ENCODE measurements around the gene OLFML2A.
A peak's percentile ranks its signal among the peaks of the same experiment; 100 is the strongest.
"Not testable (repeated sequence)": the region's sequence is repeated elsewhere in the genome, so short reads cannot be mapped to it uniquely, and the experiment has no call there.

Gene OLFML2A

GRCh38 chr9:124776954-124777648 lies at the start of gene OLFML2A:
Gene OLFML2A (plus strand): TSS chr9:124777133. CDS start chr9:124777271, 138 bp downstream.
- H3K4me1 ChIP-seq (ENCODE audit: control insufficient read depth, insufficient read depth, low read length) = peaks cover 4% of the 10 kb centered on the region
- peaks cover 34% of the 10 kb centered on the region for H3K27me3 ChIP-seq (ENCODE audit: control insufficient read depth, insufficient read depth, low read length)
- no peaks in the 10 kb centered on the region for H3K36me3 ChIP-seq (ENCODE audit: control insufficient read depth, insufficient read depth, low read length)
- no peaks in the 10 kb centered on the region for H3K9me3 ChIP-seq (ENCODE audit: control insufficient read depth, low read length)
- H3K4me3 ChIP-seq (ENCODE audit: low read length) = no peak within 1 kb of the TSS
- peak within 1 kb of the TSS; percentile 18 for H3K9ac ChIP-seq (ENCODE audit: low read length)

GRCh38 chr9:124730772-124731171 lies 46.2 kb upstream of the OLFML2A start:
- Histone ChIP-seq H3K36me3 (ENCODE audit: control insufficient read depth, insufficient read depth, low read length) (no peaks in the 10 kb centered on the region), H3K9me3 (ENCODE audit: control insufficient read depth, low read length) (no peaks in the 10 kb centered on the region), H3K27me3 (ENCODE audit: control insufficient read depth, insufficient read depth, low read length) (no peaks in the 10 kb centered on the region), H3K4me1 (ENCODE audit: control insufficient read depth, insufficient read depth, low read length) (no peaks in the 10 kb centered on the region), H3K4me3 (ENCODE audit: low read length) (no peak overlapping the region), H3K9ac (ENCODE audit: low read length) (no peak overlapping the region)

GRCh38 chr9:124733964-124734740 lies 42.8 kb upstream of the OLFML2A start:
- Histone ChIP-seq H3K4me1 (ENCODE audit: control insufficient read depth, insufficient read depth, low read length) (no peaks in the 10 kb centered on the region), H3K9me3 (ENCODE audit: control insufficient read depth, low read length) (no peaks in the 10 kb centered on the region), H3K9ac (ENCODE audit: low read length) (no peak overlapping the region), H3K36me3 (ENCODE audit: control insufficient read depth, insufficient read depth, low read length) (no peaks in the 10 kb centered on the region), H3K4me3 (ENCODE audit: low read length) (no peak overlapping the region), H3K27me3 (ENCODE audit: control insufficient read depth, insufficient read depth, low read length) (no peaks in the 10 kb centered on the region)

GRCh38 chr9:124734741-124735083 lies 42.2 kb upstream of the OLFML2A start:
- not testable (repeated sequence) for H3K27me3 ChIP-seq (ENCODE audit: control insufficient read depth, insufficient read depth, low read length); H3K36me3 ChIP-seq (ENCODE audit: control insufficient read depth, insufficient read depth, low read length); H3K4me3 ChIP-seq (ENCODE audit: low read length); H3K9me3 ChIP-seq (ENCODE audit: control insufficient read depth, low read length); H3K4me1 ChIP-seq (ENCODE audit: control insufficient read depth, insufficient read depth, low read length); H3K9ac ChIP-seq (ENCODE audit: low read length)

GRCh38 chr9:124735121-124735520 lies 41.8 kb upstream of the OLFML2A start:
- no peaks in the 10 kb centered on the region for H3K9me3 ChIP-seq (ENCODE audit: control insufficient read depth, low read length)
- no peaks in the 10 kb centered on the region for H3K27me3 ChIP-seq (ENCODE audit: control insufficient read depth, insufficient read depth, low read length)
- no peaks in the 10 kb centered on the region for H3K36me3 ChIP-seq (ENCODE audit: control insufficient read depth, insufficient read depth, low read length)
- H3K4me3 ChIP-seq (ENCODE audit: low read length) = no peak overlapping the region
- H3K4me1 ChIP-seq (ENCODE audit: control insufficient read depth, insufficient read depth, low read length) = no peaks in the 10 kb centered on the region
- no peak overlapping the region for H3K9ac ChIP-seq (ENCODE audit: low read length)

GRCh38 chr9:124738075-124738474 lies 38.9 kb upstream of the OLFML2A start:
- not testable (repeated sequence) for H3K9ac ChIP-seq (ENCODE audit: low read length); H3K4me1 ChIP-seq (ENCODE audit: control insufficient read depth, insufficient read depth, low read length); H3K36me3 ChIP-seq (ENCODE audit: control insufficient read depth, insufficient read depth, low read length); H3K9me3 ChIP-seq (ENCODE audit: control insufficient read depth, low read length); H3K27me3 ChIP-seq (ENCODE audit: control insufficient read depth, insufficient read depth, low read length); H3K4me3 ChIP-seq (ENCODE audit: low read length)

GRCh38 chr9:124739360-124739759 lies 37.6 kb upstream of the OLFML2A start:
- no peak overlapping the region for H3K9ac ChIP-seq (ENCODE audit: low read length)
- no peaks in the 10 kb centered on the region for H3K36me3 ChIP-seq (ENCODE audit: control insufficient read depth, insufficient read depth, low read length)
- H3K4me1 ChIP-seq (ENCODE audit: control insufficient read depth, insufficient read depth, low read length) = no peaks in the 10 kb centered on the region
- no peaks in the 10 kb centered on the region for H3K9me3 ChIP-seq (ENCODE audit: control insufficient read depth, low read length)
- H3K4me3 ChIP-seq (ENCODE audit: low read length) = no peak overlapping the region
- H3K27me3 ChIP-seq (ENCODE audit: control insufficient read depth, insufficient read depth, low read length) = no peaks in the 10 kb centered on the region

GRCh38 chr9:124741149-124741548 lies 35.8 kb upstream of the OLFML2A start:
- H3K4me1 ChIP-seq (ENCODE audit: control insufficient read depth, insufficient read depth, low read length) = no peaks in the 10 kb centered on the region
- H3K9ac ChIP-seq (ENCODE audit: low read length) = no peak overlapping the region
- H3K27me3 ChIP-seq (ENCODE audit: control insufficient read depth, insufficient read depth, low read length) = no peaks in the 10 kb centered on the region
- H3K4me3 ChIP-seq (ENCODE audit: low read length) = no peak overlapping the region
- H3K36me3 ChIP-seq (ENCODE audit: control insufficient read depth, insufficient read depth, low read length) = no peaks in the 10 kb centered on the region
- H3K9me3 ChIP-seq (ENCODE audit: control insufficient read depth, low read length) = no peaks in the 10 kb centered on the region

GRCh38 chr9:124741662-124742061 lies 35.3 kb upstream of the OLFML2A start:
- no peaks in the 10 kb centered on the region for H3K27me3 ChIP-seq (ENCODE audit: control insufficient read depth, insufficient read depth, low read length)
- H3K4me3 ChIP-seq (ENCODE audit: low read length) = no peak overlapping the region
- no peak overlapping the region for H3K9ac ChIP-seq (ENCODE audit: low read length)
- H3K36me3 ChIP-seq (ENCODE audit: control insufficient read depth, insufficient read depth, low read length) = no peaks in the 10 kb centered on the region
- H3K9me3 ChIP-seq (ENCODE audit: control insufficient read depth, low read length) = no peaks in the 10 kb centered on the region
- no peaks in the 10 kb centered on the region for H3K4me1 ChIP-seq (ENCODE audit: control insufficient read depth, insufficient read depth, low read length)

- no peaks in the 10 kb centered on the region for H3K9me3 ChIP-seq (ENCODE audit: control insufficient read depth, low read length)
Measured at GRCh38 chr9:124742940-124743339, 34.0 kb upstream of the OLFML2A start.

GRCh38 chr9:124743686-124744348 lies 33.1 kb upstream of the OLFML2A start:
- Histone ChIP-seq H3K9ac (ENCODE audit: low read length) (no peak overlapping the region), H3K36me3 (ENCODE audit: control insufficient read depth, insufficient read depth, low read length) (no peaks in the 10 kb centered on the region), H3K4me3 (ENCODE audit: low read length) (no peak overlapping the region), H3K4me1 (ENCODE audit: control insufficient read depth, insufficient read depth, low read length) (no peaks in the 10 kb centered on the region), H3K9me3 (ENCODE audit: control insufficient read depth, low read length) (no peaks in the 10 kb centered on the region), H3K27me3 (ENCODE audit: control insufficient read depth, insufficient read depth, low read length) (no peaks in the 10 kb centered on the region)

More at GRCh38 chr9:124742940-124743339, 34.0 kb upstream of the OLFML2A start:
- Histone ChIP-seq H3K36me3 (ENCODE audit: control insufficient read depth, insufficient read depth, low read length) (no peaks in the 10 kb centered on the region), H3K9ac (ENCODE audit: low read length) (no peak overlapping the region), H3K27me3 (ENCODE audit: control insufficient read depth, insufficient read depth, low read length) (no peaks in the 10 kb centered on the region), H3K4me1 (ENCODE audit: control insufficient read depth, insufficient read depth, low read length) (no peaks in the 10 kb centered on the region), H3K4me3 (ENCODE audit: low read length) (no peak overlapping the region)

- Histone ChIP-seq H3K4me1 (ENCODE audit: control insufficient read depth, insufficient read depth, low read length) (no peaks in the 10 kb centered on the region), H3K9ac (ENCODE audit: low read length) (no peak overlapping the region), H3K36me3 (ENCODE audit: control insufficient read depth, insufficient read depth, low read length) (no peaks in the 10 kb centered on the region), H3K4me3 (ENCODE audit: low read length) (no peak overlapping the region), H3K27me3 (ENCODE audit: control insufficient read depth, insufficient read depth, low read length) (no peaks in the 10 kb centered on the region), H3K9me3 (ENCODE audit: control insufficient read depth, low read length) (no peaks in the 10 kb centered on the region)
Measured at GRCh38 chr9:124747065-124747464, 29.9 kb upstream of the OLFML2A start.

Data from mucosa of stomach (tissue), 1 donor.